ENCODE data around the gene DUSP8. TPM values are rescaled to one million over a fixed set of nuclear protein-coding genes. Genes with fewer than 3 reads are reported as not detected.

DUSP8 gene
- total RNA-seq, 1 experiment from 2014 or later = 7.7 TPM

DNA sequence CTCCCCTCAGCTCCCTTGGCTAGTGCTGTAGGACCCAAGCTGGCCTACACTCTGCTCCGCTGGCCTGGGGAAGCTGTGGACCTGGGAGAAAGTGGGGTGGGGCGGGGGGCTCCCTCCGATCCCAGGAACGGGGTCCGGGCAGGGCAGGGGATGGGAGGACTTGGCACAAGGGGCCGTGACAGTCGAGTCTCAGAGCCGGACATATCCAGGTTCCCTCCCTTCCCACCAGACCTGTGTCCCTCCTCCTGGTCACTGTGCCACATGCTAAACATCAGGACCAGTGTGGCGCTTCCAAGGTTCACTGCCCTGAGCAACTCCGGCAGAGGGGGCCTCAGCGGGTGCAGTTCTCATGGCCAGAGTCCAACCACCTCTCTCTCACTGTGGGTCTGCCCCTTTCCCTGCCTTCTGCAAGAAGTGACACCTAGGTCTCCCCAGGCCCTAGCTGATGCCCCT, 2.0 kb downstream of the DUSP8 start:
- no peaks in the 10 kb centered on the region for H3K9me3 ChIP-seq
- intact Hi-C loops (cut with micrococcal nuclease; ENCODE audit: unreplicated experiment) = loop anchor here (5.0 kb wide), 1 partner anchor 458 kb away; no protein-coding TSS in a partner anchor
- no peaks in the 10 kb centered on the region for H3K36me3 Mint-ChIP-seq (ENCODE audit: insufficient read depth, unreplicated experiment)
- no peaks in the 10 kb centered on the region for H3K9me3 Mint-ChIP-seq (ENCODE audit: unreplicated experiment)
- no TSS peak for BruUV-seq (replicated peaks)
- no peak overlapping the region for H3K4me3 ChIP-seq (ENCODE audit: low read depth, low read length)
- POLR2A ChIA-PET = no interaction called here
- H3K27ac Mint-ChIP-seq (ENCODE audit: unreplicated experiment) = no peak overlapping the region
- H3K4me1 Mint-ChIP-seq (ENCODE audit: low read depth, unreplicated experiment) = peaks cover 6% of the 10 kb centered on the region
- H3K4me3 Mint-ChIP-seq (ENCODE audit: unreplicated experiment) = peak overlapping the region; percentile 52
- no peaks in the 10 kb centered on the region for H3K27me3 Mint-ChIP-seq (ENCODE audit: insufficient read depth, unreplicated experiment)
- H3K4me1 ChIP-seq = peaks cover 14% of the 10 kb centered on the region; the same call in 1 of the 2 replicates
- TF ChIP-seq, protein P1, sequence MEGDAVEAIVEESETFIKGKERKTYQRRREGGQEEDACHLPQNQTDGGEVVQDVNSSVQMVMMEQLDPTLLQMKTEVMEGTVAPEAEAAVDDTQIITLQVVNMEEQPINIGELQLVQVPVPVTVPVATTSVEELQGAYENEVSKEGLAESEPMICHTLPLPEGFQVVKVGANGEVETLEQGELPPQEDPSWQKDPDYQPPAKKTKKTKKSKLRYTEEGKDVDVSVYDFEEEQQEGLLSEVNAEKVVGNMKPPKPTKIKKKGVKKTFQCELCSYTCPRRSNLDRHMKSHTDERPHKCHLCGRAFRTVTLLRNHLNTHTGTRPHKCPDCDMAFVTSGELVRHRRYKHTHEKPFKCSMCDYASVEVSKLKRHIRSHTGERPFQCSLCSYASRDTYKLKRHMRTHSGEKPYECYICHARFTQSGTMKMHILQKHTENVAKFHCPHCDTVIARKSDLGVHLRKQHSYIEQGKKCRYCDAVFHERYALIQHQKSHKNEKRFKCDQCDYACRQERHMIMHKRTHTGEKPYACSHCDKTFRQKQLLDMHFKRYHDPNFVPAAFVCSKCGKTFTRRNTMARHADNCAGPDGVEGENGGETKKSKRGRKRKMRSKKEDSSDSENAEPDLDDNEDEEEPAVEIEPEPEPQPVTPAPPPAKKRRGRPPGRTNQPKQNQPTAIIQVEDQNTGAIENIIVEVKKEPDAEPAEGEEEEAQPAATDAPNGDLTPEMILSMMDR (IDR thresholded peaks at IDR 0.05; ENCODE audit: insufficient read depth in 1 of 2, low read depth in 1 of 2, low read length in 1 of 2, severe bottlenecking in 1 of 2, unreplicated experiment in 1 of 2) = no peak
- CTCF ChIA-PET = interaction anchor here (1.3 kb wide), 1 partner anchor 17 kb away, joined by 3 read pairs; no protein-coding TSS in a partner anchor
- no peaks in the 10 kb centered on the region for H3K36me3 ChIP-seq (ENCODE audit: control insufficient read depth, insufficient read depth, low read length)
- peaks cover 2% of the 10 kb centered on the region for H3K27me3 ChIP-seq (replicated peaks; ENCODE audit: control insufficient read depth, insufficient read depth, low read length)
- no peak for DNase-seq

DNA sequence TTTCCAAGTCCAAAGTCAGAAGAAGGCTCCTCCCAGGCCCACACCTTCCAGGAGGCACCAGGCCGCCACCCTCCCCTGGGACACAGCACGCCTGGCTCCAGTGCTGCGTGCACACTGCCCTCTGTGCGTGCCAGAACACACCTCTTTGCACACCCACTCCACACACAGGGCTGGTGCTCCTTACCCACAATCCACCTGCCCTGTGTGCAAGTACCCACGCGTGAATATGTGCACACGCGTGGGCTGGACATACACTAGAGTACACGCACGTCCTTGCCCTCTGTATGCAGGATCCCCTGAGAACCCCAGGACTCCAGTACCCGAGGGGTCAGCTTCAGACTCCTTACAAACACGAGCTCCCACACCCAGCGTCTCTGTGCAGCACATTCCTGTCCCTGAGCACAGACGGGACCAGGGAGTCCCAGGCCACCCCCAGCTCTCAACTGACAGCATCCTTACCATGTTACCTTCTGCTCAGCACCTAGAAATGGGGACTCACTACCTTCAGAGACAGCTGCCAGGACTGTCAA, 2.8 kb downstream of the DUSP8 start:
- intact Hi-C loops (cut with micrococcal nuclease; ENCODE audit: unreplicated experiment) = no loop called here
- DNase-seq = no peak
- no peaks in the 10 kb centered on the region for H3K36me3 Mint-ChIP-seq (ENCODE audit: insufficient read depth, unreplicated experiment)
- CTCF ChIA-PET = interaction anchor here (1.3 kb wide), 1 partner anchor 16 kb away, joined by 3 read pairs; no protein-coding TSS in a partner anchor
- H3K4me1 Mint-ChIP-seq (ENCODE audit: low read depth, unreplicated experiment) = peaks cover 6% of the 10 kb centered on the region
- peaks cover 2% of the 10 kb centered on the region for H3K27me3 ChIP-seq (replicated peaks; ENCODE audit: control insufficient read depth, insufficient read depth, low read length)
- H3K9me3 ChIP-seq = no peaks in the 10 kb centered on the region
- TF ChIP-seq, protein P1 (IDR thresholded peaks at IDR 0.05; ENCODE audit: insufficient read depth in 1 of 2, low read depth in 1 of 2, low read length in 1 of 2, severe bottlenecking in 1 of 2, unreplicated experiment in 1 of 2) = no peak
- no peaks in the 10 kb centered on the region for H3K9me3 Mint-ChIP-seq (ENCODE audit: unreplicated experiment)
- H3K27me3 Mint-ChIP-seq (ENCODE audit: insufficient read depth, unreplicated experiment) = no peaks in the 10 kb centered on the region
- no peak overlapping the region for H3K4me3 Mint-ChIP-seq (ENCODE audit: unreplicated experiment)
- no peak overlapping the region for H3K4me3 ChIP-seq (ENCODE audit: low read depth, low read length)
- POLR2A ChIA-PET = no interaction called here
- H3K36me3 ChIP-seq (ENCODE audit: control insufficient read depth, insufficient read depth, low read length) = no peaks in the 10 kb centered on the region
- H3K4me1 ChIP-seq = peaks cover 14% of the 10 kb centered on the region; the same call in 1 of the 2 replicates
- BruUV-seq (replicated peaks) = no TSS peak
- no peak overlapping the region for H3K27ac Mint-ChIP-seq (ENCODE audit: unreplicated experiment)

DNA sequence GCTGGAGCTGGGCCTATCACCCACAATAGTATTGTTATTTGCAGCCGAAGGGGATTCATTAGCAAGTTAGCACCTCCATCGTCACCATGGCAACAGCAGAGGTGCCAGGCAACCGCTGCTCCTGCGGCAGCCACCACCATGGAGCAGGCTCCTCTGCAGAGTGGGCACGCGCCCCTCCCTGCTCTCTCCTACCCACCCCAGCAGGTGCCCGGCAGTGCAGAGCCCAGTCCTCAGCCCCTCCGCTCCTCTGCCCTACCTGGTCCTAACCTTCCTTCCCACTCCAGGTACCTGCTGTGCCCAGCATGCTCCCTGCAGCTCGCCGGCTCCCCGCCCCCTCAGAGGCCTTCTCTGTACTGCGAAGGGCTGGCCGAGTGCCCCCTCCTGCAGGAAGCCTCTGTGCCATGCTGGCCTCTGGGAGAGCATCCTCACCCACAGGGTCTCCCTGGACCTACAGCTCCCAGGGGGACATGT, 3.6 kb downstream of the DUSP8 start:
- H3K36me3 ChIP-seq (ENCODE audit: control insufficient read depth, insufficient read depth, low read length) = no peaks in the 10 kb centered on the region
- CTCF ChIA-PET = no interaction called here
- POLR2A ChIA-PET = no interaction called here
- Mint-ChIP-seq H3K4me3 (ENCODE audit: unreplicated experiment) (no peak overlapping the region), H3K27me3 (ENCODE audit: insufficient read depth, unreplicated experiment) (no peaks in the 10 kb centered on the region), H3K9me3 (ENCODE audit: unreplicated experiment) (no peaks in the 10 kb centered on the region), H3K27ac (ENCODE audit: unreplicated experiment) (no peak overlapping the region), H3K36me3 (ENCODE audit: insufficient read depth, unreplicated experiment) (no peaks in the 10 kb centered on the region), H3K4me1 (ENCODE audit: low read depth, unreplicated experiment) (peaks cover 6% of the 10 kb centered on the region)
- H3K4me1 ChIP-seq = peaks cover 7% of the 10 kb centered on the region; the same call in 1 of the 2 replicates
- no peaks in the 10 kb centered on the region for H3K9me3 ChIP-seq
- TF ChIP-seq, protein P1 (IDR thresholded peaks at IDR 0.05; ENCODE audit: insufficient read depth in 1 of 2, low read depth in 1 of 2, low read length in 1 of 2, severe bottlenecking in 1 of 2, unreplicated experiment in 1 of 2) = no peak
- H3K27me3 ChIP-seq (replicated peaks; ENCODE audit: control insufficient read depth, insufficient read depth, low read length) = peaks cover 2% of the 10 kb centered on the region
- no TSS peak for BruUV-seq (replicated peaks)
- intact Hi-C loops (cut with micrococcal nuclease; ENCODE audit: unreplicated experiment) = no loop called here
- DNase-seq = no peak
- H3K4me3 ChIP-seq (ENCODE audit: low read depth, low read length) = no peak overlapping the region

Data from Caco-2 (cell line).